ENCODE results near the gene SHD. TPM values are rescaled to one million over a fixed set of nuclear protein-coding genes. Genes with fewer than 3 reads are reported as not detected.

Gene SHD
- total and polyA plus RNA-seq, 2 of the 8 experiments (the other 6 are each of a cell fraction or from before 2014, with no cell fraction given) = 5.8 to 10.7 TPM

- Histone ChIP-seq H2AFZ (ENCODE audit: low read length) (no peak overlapping the region), H3K79me2 (ENCODE audit: control insufficient read depth in 1 of 2, insufficient read depth in 2 of 2, low read length in 2 of 2) (no peaks in the 10 kb centered on the region), H4K20me1 (replicated peaks in 1 of 2; ENCODE audit: control insufficient read depth in 1 of 2, insufficient read depth in 2 of 2, low read length in 2 of 2) (peaks cover 0 to 2% of the 10 kb centered on the region in 2 experiments), H3K27ac (ENCODE audit: low read depth, low read length) (no peak overlapping the region), H2BK5ac (ENCODE audit: low read depth, low read length) (no peak overlapping the region), H3K4me3 (ENCODE audit: extremely low read depth in 1 of 4, insufficient read depth in 2 of 4, low read depth in 3 of 4, low read length in 4 of 4) (no peak overlapping the region), H3K4me1 (replicated peaks in 1 of 4; ENCODE audit: control insufficient read depth in 3 of 4, insufficient read depth in 4 of 4, low read length in 3 of 4) (no peaks in the 10 kb centered on the region; a peak in 4 of 7 replicates), H3K56ac (replicated peaks; ENCODE audit: insufficient read length, low read depth, low read length) (no peak overlapping the region), H3K23ac (ENCODE audit: insufficient read length) (no peak overlapping the region), H3K18ac (ENCODE audit: extremely low read depth, low read length) (no peak overlapping the region), H3K9ac (replicated peaks in 1 of 4; ENCODE audit: extremely low read depth in 1 of 4, low read depth in 3 of 4, low read length in 3 of 4) (no peak overlapping the region), H3K9me3 (ENCODE audit: insufficient read depth in 2 of 2, low read depth in 1 of 2, low read length in 1 of 2) (no peaks in the 10 kb centered on the region), H4K8ac (ENCODE audit: extremely low read depth, insufficient read depth, low read length) (no peak overlapping the region), H3K36me3 (ENCODE audit: control insufficient read depth in 2 of 4, insufficient read depth in 4 of 4, low read length in 3 of 4) (no peaks in the 10 kb centered on the region), H4K5ac (ENCODE audit: insufficient read length, low read depth, low read length) (no peak overlapping the region), H3K79me1 (ENCODE audit: low read depth, low read length) (no peaks in the 10 kb centered on the region), H3K4ac (replicated peaks; ENCODE audit: insufficient read length, low read depth, low read length) (no peak overlapping the region), H3K4me2 (ENCODE audit: insufficient read depth in 1 of 2, low read depth in 2 of 2, low read length in 2 of 2) (no peak overlapping the region; a peak in 1 of 4 replicates), H2BK120ac (replicated peaks; ENCODE audit: low read depth, low read length) (no peak overlapping the region), H3K14ac (ENCODE audit: insufficient read length) (no peak overlapping the region), H3K23me2 (ENCODE audit: low read depth, low read length) (peaks cover 9% of the 10 kb centered on the region; the same call in 1 of the 2 replicates), H4K91ac (replicated peaks; ENCODE audit: insufficient read length, low read length) (no peak overlapping the region), H3K27me3 (replicated peaks in 1 of 4; ENCODE audit: control insufficient read depth in 3 of 4, extremely low read depth in 1 of 4, insufficient read depth in 3 of 4, low read length in 3 of 4) (peaks cover 9 to 32% (median 29%) of the 10 kb centered on the region in 4 experiments), H2BK15ac (ENCODE audit: low read length) (no peak overlapping the region), H2BK20ac (ENCODE audit: low read length) (no peak overlapping the region), H2BK12ac (ENCODE audit: low read depth, low read length) (no peak overlapping the region), H2AK5ac (ENCODE audit: low read depth, low read length) (no peak overlapping the region)
- 67% methylated on average over 16 of the region's 16 CpGs; no CpG with 5 or more reads in 1 of the 2 experiments for WGBS, 2 experiments (ENCODE audit: extremely low coverage in 1 of 2, insufficient coverage in 1 of 2, insufficient read length in 1 of 2, insufficient replicate concordance in 2 of 2, low coverage in 1 of 2, low lambda C conversion rate in 2 of 2, missing lambda C conversion rate in 1 of 2)
- DNase-seq (ENCODE audit: low read depth in 1 of 2, low spot score in 2 of 2) = no peak
- FAIRE-seq = no peak
- CTCF ChIA-PET (ENCODE audit: partially characterized antibody) = interaction anchor here (1.2 to 14.6 kb wide), 6 partner anchors 9 to 68 kb away, joined by 3 to 311 read pairs (median 5); partner anchors contain the start of genes MPND and STAP2
- POLR2A ChIA-PET (ENCODE audit: partially characterized antibody) = interaction anchor here (0.6 to 4.0 kb wide), 6 partner anchors 11 to 158 kb away, joined by 3 to 19 read pairs (median 4); partner anchors contain the start of genes MPND and YJU2
- peak; percentile 87; the same call in 1 of the 2 replicates for TF ChIP-seq KDM1A (IDR thresholded peaks at IDR 0.05; ENCODE audit: borderline replicate concordance, low read length)
- no peak for TF ChIP-seq KDM5A (IDR thresholded peaks at IDR 0.05; ENCODE audit: low read length)
- no peak for TF ChIP-seq TAF1 (IDR thresholded peaks at IDR 0.05; ENCODE audit: low read depth, low read length)
- TF ChIP-seq CHD2 (IDR thresholded peaks at IDR 0.05; ENCODE audit: low read length) = no peak
- TF ChIP-seq SP2 (IDR thresholded peaks at IDR 0.05; ENCODE audit: low read length) = no peak
- TF ChIP-seq RBBP5 (IDR thresholded peaks at IDR 0.05; ENCODE audit: borderline replicate concordance, low read depth, low read length) = no peak
These were observed 1.8 kb upstream of the SHD start for GRCh38 chr19:4277191-4277696.
